ENCODE data around the gene SPATA17. TPM values are rescaled to one million over a fixed set of nuclear protein-coding genes. Genes with fewer than 3 reads are reported as not detected.
A peak's percentile ranks its signal among the peaks of the same experiment; 100 is the strongest.
"Not testable (repeated sequence)": the region's sequence is repeated elsewhere in the genome, so short reads cannot be mapped to it uniquely, and the experiment has no call there.

Gene SPATA17, protein sequence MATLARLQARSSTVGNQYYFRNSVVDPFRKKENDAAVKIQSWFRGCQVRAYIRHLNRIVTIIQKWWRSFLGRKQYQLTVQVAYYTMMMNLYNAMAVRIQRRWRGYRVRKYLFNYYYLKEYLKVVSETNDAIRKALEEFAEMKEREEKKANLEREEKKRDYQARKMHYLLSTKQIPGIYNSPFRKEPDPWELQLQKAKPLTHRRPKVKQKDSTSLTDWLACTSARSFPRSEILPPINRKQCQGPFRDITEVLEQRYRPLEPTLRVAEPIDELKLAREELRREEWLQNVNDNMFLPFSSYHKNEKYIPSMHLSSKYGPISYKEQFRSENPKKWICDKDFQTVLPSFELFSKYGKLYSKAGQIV
- total RNA-seq = 0.21 and 0.40 TPM in 2 replicates
- long read RNA-seq, partial matches to known transcripts = 0 of 1 reads
- long read RNA-seq, other reads (novel, unspliced or antisense) = 1 of 1 reads

DNA sequence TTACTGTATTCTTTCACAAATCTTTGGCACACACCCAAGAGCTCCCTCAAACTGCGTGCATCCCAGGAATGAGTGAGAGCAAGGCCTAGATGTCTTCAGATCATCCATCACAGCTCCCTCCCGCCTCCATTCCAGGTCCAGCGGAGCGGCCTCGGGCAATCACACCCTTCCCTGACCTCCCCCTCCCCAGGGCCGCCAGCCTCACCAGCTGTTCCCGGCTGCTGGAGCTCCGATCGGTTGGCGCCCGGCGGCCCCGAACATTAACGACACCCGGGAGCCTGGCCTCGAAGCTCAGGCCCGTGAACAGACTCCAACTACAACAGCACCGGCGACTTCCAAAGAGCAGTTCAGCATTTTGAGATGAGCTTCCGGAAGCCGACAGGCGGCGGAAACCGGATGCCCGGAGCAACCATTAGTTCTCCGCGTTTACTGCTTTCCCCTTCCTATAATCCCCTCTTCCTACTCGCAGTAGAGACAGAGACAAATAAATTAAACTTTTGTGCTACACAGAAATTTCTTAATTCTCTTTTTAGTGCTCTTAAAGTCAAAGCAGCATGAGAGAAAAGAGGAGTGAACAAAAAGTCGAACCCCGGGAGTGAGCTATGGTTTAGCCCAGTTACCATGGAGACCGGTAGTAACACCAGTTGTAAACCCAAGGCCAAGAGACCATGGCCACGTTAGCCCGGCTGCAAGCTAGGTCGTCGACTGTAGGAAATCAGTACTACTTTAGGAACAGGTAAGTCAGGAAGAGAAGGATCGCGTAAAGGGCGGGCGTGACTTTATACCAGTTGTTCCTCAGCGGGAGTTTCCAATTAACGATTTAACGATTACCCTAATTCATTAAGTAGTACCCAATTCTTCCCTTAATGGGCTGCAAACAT is at the start of gene SPATA17, which contains the start of gene GPATCH2:
Gene SPATA17 (plus strand): TSS at position 634 of the 881 bp plus-strand sequence. CDS start 35 bp downstream, at position 669.
Gene GPATCH2 (minus strand): TSS at position 380 of the 881 bp plus-strand sequence. CDS start 119 bp downstream, at position 261.
- peak; percentile 91 for DNase-seq (ENCODE audit: extremely low spot score, unreplicated experiment)
- Mint-ChIP-seq H3K36me3 (ENCODE audit: unreplicated experiment) (no peaks in the 10 kb centered on the region), H3K27ac (ENCODE audit: unreplicated experiment) (peak within 1 kb of the TSS; percentile 100), H3K4me3 (ENCODE audit: unreplicated experiment) (peak within 1 kb of the TSS; percentile 94), H3K4me1 (ENCODE audit: unreplicated experiment) (peaks cover 27% of the 10 kb centered on the region), H3K9me3 (ENCODE audit: unreplicated experiment) (no peaks in the 10 kb centered on the region), H3K27me3 (ENCODE audit: unreplicated experiment) (peaks cover 2% of the 10 kb centered on the region)
- TF ChIP-seq, protein P1, sequence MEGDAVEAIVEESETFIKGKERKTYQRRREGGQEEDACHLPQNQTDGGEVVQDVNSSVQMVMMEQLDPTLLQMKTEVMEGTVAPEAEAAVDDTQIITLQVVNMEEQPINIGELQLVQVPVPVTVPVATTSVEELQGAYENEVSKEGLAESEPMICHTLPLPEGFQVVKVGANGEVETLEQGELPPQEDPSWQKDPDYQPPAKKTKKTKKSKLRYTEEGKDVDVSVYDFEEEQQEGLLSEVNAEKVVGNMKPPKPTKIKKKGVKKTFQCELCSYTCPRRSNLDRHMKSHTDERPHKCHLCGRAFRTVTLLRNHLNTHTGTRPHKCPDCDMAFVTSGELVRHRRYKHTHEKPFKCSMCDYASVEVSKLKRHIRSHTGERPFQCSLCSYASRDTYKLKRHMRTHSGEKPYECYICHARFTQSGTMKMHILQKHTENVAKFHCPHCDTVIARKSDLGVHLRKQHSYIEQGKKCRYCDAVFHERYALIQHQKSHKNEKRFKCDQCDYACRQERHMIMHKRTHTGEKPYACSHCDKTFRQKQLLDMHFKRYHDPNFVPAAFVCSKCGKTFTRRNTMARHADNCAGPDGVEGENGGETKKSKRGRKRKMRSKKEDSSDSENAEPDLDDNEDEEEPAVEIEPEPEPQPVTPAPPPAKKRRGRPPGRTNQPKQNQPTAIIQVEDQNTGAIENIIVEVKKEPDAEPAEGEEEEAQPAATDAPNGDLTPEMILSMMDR (IDR thresholded peaks at IDR 0.05) = peak; percentile 45

DNA sequence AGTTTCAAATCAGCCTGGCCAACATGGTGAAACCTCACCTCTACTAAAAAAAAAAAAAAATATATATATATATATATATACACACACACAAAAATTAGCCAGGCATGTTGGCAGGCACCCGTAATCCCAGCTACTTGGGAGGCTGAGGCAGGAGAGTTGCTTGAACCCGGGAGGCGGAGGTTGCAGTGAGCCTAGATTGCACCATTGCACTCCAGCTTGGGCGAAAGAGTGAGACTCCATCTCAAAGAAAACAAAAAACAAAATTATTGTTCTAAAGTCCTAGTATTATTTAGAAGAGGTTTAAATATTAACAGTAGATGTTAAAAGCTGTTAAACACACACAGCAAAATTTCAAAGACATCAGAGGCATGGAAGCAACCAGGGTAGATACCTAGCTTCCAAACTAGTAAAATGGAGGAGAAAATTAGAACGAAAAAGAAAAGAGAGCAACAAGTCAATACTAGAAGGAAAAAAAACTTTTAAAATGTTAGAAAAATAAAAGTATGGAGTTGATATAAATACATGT is 46.8 kb upstream of the SPATA17 start:
- H3K4me3 Mint-ChIP-seq (ENCODE audit: unreplicated experiment); H3K27ac Mint-ChIP-seq (ENCODE audit: unreplicated experiment): not testable (repeated sequence)

DNA sequence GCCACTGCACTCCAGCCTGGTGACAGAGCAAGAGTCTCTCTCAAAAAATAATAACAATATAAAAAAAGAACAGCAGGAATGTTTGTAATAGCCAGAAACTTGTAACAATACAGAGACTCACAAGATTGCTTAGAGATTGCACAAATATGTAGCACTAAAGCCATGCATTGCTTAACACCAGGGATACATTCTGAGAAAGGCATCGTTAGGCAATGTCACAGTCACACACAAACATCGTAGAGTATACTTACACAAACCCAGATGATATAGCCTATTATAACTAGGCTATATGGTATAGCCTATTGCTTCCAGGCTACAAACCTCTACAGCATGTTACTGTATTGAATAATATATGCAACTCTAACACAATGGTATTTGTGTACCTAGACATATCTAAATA is 45.6 kb upstream of the SPATA17 start:
- Mint-ChIP-seq H3K4me3 (ENCODE audit: unreplicated experiment) (no peak overlapping the region), H3K27me3 (ENCODE audit: unreplicated experiment) (no peaks in the 10 kb centered on the region), H3K9me3 (ENCODE audit: unreplicated experiment) (no peaks in the 10 kb centered on the region), H3K4me1 (ENCODE audit: unreplicated experiment) (no peaks in the 10 kb centered on the region), H3K27ac (ENCODE audit: unreplicated experiment) (no peak overlapping the region), H3K36me3 (ENCODE audit: unreplicated experiment) (peaks cover 5% of the 10 kb centered on the region)
- DNase-seq (ENCODE audit: extremely low spot score, unreplicated experiment) = no peak
- TF ChIP-seq, protein P1 (IDR thresholded peaks at IDR 0.05) = no peak

More for the DNA sequence above, 46.8 kb upstream of the SPATA17 start:
- not testable (repeated sequence) for H3K36me3 Mint-ChIP-seq (ENCODE audit: unreplicated experiment); H3K4me1 Mint-ChIP-seq (ENCODE audit: unreplicated experiment); H3K9me3 Mint-ChIP-seq (ENCODE audit: unreplicated experiment); H3K27me3 Mint-ChIP-seq (ENCODE audit: unreplicated experiment); DNase-seq (ENCODE audit: extremely low spot score, unreplicated experiment)

DNA sequence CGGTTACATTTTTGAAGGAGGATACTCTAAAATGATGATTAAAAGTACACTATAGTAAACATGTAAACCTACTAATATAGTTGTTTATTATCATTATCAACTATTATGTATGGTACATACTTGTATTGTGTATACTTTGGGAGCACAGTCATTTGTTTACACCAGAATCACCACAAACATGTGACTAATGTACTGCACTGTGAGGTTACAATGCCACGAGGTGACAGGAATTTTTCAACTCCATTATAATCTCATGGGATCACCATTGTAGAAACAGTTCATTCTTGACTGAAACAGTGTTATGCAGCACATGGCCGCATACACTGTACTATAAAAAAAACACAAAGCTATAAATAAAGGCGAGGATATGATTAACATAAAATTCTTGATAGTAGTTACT is 44.6 kb upstream of the SPATA17 start:
- TF ChIP-seq, protein P1 (IDR thresholded peaks at IDR 0.05) = no peak
- Mint-ChIP-seq H3K9me3 (ENCODE audit: unreplicated experiment) (no peaks in the 10 kb centered on the region), H3K4me1 (ENCODE audit: unreplicated experiment) (no peaks in the 10 kb centered on the region), H3K36me3 (ENCODE audit: unreplicated experiment) (peaks cover 7% of the 10 kb centered on the region), H3K4me3 (ENCODE audit: unreplicated experiment) (no peak overlapping the region), H3K27ac (ENCODE audit: unreplicated experiment) (no peak overlapping the region), H3K27me3 (ENCODE audit: unreplicated experiment) (no peaks in the 10 kb centered on the region)
- DNase-seq (ENCODE audit: extremely low spot score, unreplicated experiment) = no peak

DNA sequence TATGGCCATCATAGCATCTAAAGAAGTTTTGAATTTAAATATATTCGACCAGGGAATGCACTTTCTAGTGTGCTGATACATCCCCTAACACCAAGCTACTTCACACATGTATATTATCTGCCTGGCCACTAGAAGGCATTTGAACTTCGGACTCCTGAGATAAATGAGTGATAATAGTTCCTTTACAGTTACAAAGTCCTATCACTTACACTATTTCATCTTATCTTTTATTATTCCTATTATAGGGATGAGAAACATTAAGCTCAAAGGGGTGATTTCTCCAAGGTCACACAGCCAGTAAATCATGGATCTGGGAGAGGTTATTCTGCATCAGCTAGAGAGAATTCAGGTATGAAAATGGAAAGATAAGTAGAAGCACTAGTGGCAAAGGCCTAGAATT is 40.5 kb upstream of the SPATA17 start:
- no peaks in the 10 kb centered on the region for H3K4me1 Mint-ChIP-seq (ENCODE audit: unreplicated experiment)
- H3K36me3 Mint-ChIP-seq (ENCODE audit: unreplicated experiment) = peaks cover 8% of the 10 kb centered on the region
- TF ChIP-seq, protein P1 (IDR thresholded peaks at IDR 0.05) = no peak
- no peak for DNase-seq (ENCODE audit: extremely low spot score, unreplicated experiment)
- no peak overlapping the region for H3K27ac Mint-ChIP-seq (ENCODE audit: unreplicated experiment)
- no peaks in the 10 kb centered on the region for H3K27me3 Mint-ChIP-seq (ENCODE audit: unreplicated experiment)
- no peaks in the 10 kb centered on the region for H3K9me3 Mint-ChIP-seq (ENCODE audit: unreplicated experiment)
- H3K4me3 Mint-ChIP-seq (ENCODE audit: unreplicated experiment) = no peak overlapping the region

Measured in osteocyte (in vitro differentiated cells).